ENCODE results near the gene STXBP2. TPM values are rescaled to one million over a fixed set of nuclear protein-coding genes. Genes with fewer than 3 reads are reported as not detected.
A peak's percentile ranks its signal among the peaks of the same experiment; 100 is the strongest.

The STXBP2 gene
- total RNA-seq, 4 donors from 2014 or later = 44.7 to 76.6 (median 55.2) TPM

DNA sequence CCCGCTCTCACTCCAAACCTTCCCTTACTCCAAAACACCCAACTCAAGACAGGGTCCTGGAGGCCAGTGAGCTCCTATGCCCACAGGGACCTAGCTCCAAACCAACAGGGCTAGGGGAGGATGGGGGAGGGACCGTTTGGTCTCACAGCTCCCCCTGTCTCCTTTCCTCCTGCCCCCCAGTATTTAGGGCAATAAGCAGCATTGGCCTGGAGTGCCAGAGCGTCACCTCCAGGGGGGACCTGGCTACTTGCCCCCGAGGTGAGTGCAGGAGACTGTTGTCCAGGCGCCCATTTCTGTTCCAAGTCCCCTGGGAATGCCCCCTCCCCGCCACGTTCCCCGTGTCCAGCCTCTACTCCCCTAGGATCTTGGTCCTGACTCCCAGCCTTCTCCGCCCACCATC is 32.7 kb downstream of the STXBP2 start:
- Histone ChIP-seq H3K4me3 (no peak overlapping the region), H3K27ac (no peak overlapping the region), H3K9me3 (no peaks in the 10 kb centered on the region), H3K4me1 (peaks cover 0 to 18% (median 0%) of the 10 kb centered on the region in 3 donors), H3K36me3 (no peaks in the 10 kb centered on the region), H3K27me3 (peaks cover 0 to 80% (median 0%) of the 10 kb centered on the region in 4 donors)
- no peak for DNase-seq
- WGBS, 2 donors = 30% methylated on average over 9 of the region's 9 CpGs
- intact Hi-C loops (cut with DNase I) = no loop called here
- TF ChIP-seq, protein P1, sequence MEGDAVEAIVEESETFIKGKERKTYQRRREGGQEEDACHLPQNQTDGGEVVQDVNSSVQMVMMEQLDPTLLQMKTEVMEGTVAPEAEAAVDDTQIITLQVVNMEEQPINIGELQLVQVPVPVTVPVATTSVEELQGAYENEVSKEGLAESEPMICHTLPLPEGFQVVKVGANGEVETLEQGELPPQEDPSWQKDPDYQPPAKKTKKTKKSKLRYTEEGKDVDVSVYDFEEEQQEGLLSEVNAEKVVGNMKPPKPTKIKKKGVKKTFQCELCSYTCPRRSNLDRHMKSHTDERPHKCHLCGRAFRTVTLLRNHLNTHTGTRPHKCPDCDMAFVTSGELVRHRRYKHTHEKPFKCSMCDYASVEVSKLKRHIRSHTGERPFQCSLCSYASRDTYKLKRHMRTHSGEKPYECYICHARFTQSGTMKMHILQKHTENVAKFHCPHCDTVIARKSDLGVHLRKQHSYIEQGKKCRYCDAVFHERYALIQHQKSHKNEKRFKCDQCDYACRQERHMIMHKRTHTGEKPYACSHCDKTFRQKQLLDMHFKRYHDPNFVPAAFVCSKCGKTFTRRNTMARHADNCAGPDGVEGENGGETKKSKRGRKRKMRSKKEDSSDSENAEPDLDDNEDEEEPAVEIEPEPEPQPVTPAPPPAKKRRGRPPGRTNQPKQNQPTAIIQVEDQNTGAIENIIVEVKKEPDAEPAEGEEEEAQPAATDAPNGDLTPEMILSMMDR (IDR thresholded peaks at IDR 0.05) = no peak
- no peak for TF ChIP-seq POLR2A (IDR thresholded peaks at IDR 0.05)

DNA sequence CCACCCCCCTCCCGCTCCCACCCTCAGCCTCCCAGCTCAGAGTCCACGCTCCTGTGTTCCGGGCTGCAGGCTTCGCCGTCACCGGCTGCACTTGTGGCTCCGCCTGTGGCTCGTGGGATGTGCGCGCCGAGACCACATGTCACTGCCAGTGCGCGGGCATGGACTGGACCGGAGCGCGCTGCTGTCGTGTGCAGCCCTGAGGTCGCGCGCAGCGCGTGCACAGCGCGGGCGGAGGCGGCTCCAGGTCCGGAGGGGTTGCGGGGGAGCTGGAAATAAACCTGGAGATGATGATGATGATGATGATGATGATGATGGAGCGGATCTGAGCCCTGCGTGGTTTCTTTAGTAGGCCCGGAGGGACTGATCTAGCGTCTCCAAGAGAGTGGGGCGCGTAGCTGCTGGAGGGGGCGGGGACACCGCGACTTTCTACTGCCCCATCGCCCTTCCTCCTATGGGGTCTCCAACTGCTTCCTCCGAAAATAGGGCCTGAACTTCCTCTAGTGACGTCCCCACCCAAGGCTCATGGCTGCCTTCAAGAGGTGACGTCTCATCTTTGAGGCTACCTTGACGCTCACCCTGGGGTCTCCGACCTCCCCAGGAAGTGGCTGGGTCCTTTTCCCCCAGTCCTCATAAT is 33.4 kb downstream of the STXBP2 start:
- peaks cover 0 to 17% (median 0%) of the 10 kb centered on the region in 3 donors for H3K4me1 ChIP-seq
- intact Hi-C loops (cut with DNase I) = no loop called here
- H3K4me3 ChIP-seq = peak overlapping the region in 1 of 4 donors; percentile 30
- H3K27ac ChIP-seq = no peak overlapping the region
- WGBS, 2 donors = 0 to 11% methylated on average over 1 to 11 of the region's 43 CpGs
- TF ChIP-seq POLR2A (IDR thresholded peaks at IDR 0.05) = no peak
- TF ChIP-seq, protein P1 (IDR thresholded peaks at IDR 0.05) = no peak
- H3K36me3 ChIP-seq = no peaks in the 10 kb centered on the region
- H3K9me3 ChIP-seq = no peaks in the 10 kb centered on the region
- no peak for DNase-seq
- peaks cover 0 to 79% (median 0%) of the 10 kb centered on the region in 4 donors for H3K27me3 ChIP-seq

DNA sequence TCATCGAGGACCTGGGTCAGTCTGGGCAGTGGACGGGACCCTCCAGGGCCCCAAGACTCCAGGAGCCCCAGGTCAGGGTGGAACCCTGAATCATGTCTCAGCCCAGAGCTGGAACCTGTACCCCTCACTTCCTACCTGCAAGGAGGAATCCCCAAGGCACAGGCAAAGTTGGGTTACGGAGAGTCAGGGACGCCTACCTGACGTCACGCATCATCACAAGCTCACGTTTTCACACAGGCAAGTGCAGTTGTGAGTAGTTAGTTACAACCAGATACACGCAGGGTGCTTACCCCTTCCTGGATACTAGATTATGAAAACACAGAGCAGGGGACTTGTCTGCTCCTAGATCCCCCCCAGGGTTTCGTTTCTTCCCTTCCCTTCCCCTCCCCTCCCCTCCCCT is 33.9 kb downstream of the STXBP2 start:
- no peak overlapping the region for H3K4me3 ChIP-seq
- no peak overlapping the region for H3K27ac ChIP-seq
- WGBS, 2 donors = 4 to 40% methylated on average over 3 of the region's 9 CpGs
- H3K27me3 ChIP-seq = peaks cover 0 to 83% (median 0%) of the 10 kb centered on the region in 4 donors
- no peaks in the 10 kb centered on the region for H3K9me3 ChIP-seq
- no peak for DNase-seq
- intact Hi-C loops (cut with DNase I) = no loop called here
- no peaks in the 10 kb centered on the region for H3K36me3 ChIP-seq
- peaks cover 0 to 15% (median 0%) of the 10 kb centered on the region in 3 donors for H3K4me1 ChIP-seq
- TF ChIP-seq POLR2A (IDR thresholded peaks at IDR 0.05) = no peak

DNA sequence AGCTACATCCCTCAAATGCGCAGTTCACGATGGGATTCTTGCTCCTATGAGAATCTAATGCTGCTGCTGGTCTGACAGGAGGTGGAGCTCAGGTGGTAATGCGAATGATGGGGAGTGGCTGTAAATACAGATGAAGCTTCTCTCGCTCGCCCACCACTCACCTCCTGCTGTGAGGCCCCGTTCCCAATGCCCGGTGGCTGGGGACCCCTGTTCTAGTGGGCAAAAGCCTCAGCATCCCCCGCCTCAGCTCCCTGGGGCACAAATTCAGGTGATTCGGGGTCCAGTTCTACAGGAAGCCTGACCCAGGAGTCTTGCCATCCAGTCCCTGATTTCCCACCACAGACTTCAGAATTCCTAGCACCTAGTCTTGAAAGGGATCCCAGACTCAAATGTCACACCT is 35.6 kb downstream of the STXBP2 start:
- no peak overlapping the region for H3K4me3 ChIP-seq
- H3K27me3 ChIP-seq = peaks cover 0 to 89% (median 0%) of the 10 kb centered on the region in 4 donors
- no peak for TF ChIP-seq POLR2A (IDR thresholded peaks at IDR 0.05)
- TF ChIP-seq, protein P1 (IDR thresholded peaks at IDR 0.05) = no peak
- DNase-seq = no peak
- H3K4me1 ChIP-seq = peaks cover 0 to 15% (median 0%) of the 10 kb centered on the region in 3 donors
- H3K36me3 ChIP-seq = no peaks in the 10 kb centered on the region
- H3K27ac ChIP-seq = no peak overlapping the region
- 27 to 48% methylated on average over 4 to 8 of the region's 9 CpGs for WGBS, 2 donors
- no peaks in the 10 kb centered on the region for H3K9me3 ChIP-seq
- intact Hi-C loops (cut with DNase I) = no loop called here

DNA sequence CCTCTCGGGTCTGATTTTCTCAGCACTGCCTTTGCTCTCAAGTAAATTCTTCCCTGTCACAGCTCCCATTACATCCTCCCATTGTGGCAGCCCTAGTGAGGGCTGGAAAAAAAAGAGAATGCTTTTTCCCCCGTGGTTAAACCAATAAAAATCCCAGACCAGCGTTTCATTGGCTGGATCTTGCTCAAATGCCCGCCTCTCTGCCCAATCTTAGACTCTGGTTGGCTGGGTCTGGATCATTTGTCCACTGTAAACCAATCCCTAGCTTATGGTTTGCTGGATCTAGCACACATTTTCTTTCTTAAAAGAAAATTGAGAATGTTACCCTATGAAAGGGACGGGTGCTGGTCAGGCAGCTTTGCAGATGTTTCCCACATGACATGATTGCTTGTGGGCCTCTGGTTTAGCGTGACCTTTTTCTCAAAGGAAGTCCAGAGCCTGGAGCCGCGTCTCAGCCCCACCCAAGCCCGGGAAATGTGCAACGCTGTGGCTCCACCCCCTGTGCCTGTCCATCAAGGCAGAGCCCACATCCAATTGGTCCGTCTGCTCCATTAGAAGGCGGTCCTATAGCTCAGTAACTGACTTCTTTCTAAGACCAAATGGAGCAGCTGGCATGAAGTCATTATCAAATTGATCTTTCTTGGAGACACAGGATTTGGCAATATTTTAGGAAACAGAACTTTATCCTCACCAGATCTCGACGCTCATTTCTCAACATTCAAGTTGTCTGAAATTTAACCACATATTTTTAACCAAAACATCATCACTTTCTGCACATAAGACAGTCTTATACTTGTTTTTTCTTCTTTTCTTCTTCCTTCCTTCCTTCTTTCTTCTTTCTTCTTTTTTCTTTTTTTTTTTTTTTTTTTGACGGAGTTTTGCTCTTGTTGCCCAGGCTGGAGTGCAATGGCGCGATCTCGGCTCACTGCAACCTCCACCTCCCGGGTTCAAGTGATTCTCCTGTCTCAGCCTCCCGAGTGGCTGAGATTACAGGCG is 37.4 kb downstream of the STXBP2 start:
- intact Hi-C loops (cut with DNase I) = loop anchor here (5.0 kb wide), 1 partner anchor 107 kb away; no protein-coding TSS in a partner anchor

More for the DNA sequence above, 37.4 kb downstream of the STXBP2 start:
- Histone ChIP-seq H3K27ac (peak overlapping the region in 1 of 4 donors; percentile 41), H3K9me3 (no peaks in the 10 kb centered on the region), H3K4me3 (no peak overlapping the region), H3K4me1 (peaks cover 0 to 20% (median 0%) of the 10 kb centered on the region in 3 donors), H3K36me3 (no peaks in the 10 kb centered on the region), H3K27me3 (peaks cover 0 to 94% (median 0%) of the 10 kb centered on the region in 4 donors)
- WGBS, 2 donors = 49 to 55% methylated on average over 9 to 20 of the region's 21 CpGs
- DNase-seq = no peak
- TF ChIP-seq POLR2A (IDR thresholded peaks at IDR 0.05) = no peak
- TF ChIP-seq, protein P1 (IDR thresholded peaks at IDR 0.05) = no peak

Measured in esophagus squamous epithelium (tissue), 5 donors.